ENCODE results near the gene OR2G6. TPM values are rescaled to one million over a fixed set of nuclear protein-coding genes. Genes with fewer than 3 reads are reported as not detected.
"Not testable (repeated sequence)": the region's sequence is repeated elsewhere in the genome, so short reads cannot be mapped to it uniquely, and the experiment has no call there.

Gene OR2G6
- total RNA-seq, 1 donor from 2014 or later: not detected

GRCh38 chr1:248551027-248551426 is 43.2 kb downstream of the OR2G6 start:
- H3K9me3 Mint-ChIP-seq; H3K27me3 Mint-ChIP-seq; H3K4me3 Mint-ChIP-seq; intact Hi-C loops (cut with micrococcal nuclease); H3K36me3 Mint-ChIP-seq (ENCODE audit: low read depth); H3K4me1 Mint-ChIP-seq; DNase-seq; H3K27ac Mint-ChIP-seq: not testable (repeated sequence)

DNA sequence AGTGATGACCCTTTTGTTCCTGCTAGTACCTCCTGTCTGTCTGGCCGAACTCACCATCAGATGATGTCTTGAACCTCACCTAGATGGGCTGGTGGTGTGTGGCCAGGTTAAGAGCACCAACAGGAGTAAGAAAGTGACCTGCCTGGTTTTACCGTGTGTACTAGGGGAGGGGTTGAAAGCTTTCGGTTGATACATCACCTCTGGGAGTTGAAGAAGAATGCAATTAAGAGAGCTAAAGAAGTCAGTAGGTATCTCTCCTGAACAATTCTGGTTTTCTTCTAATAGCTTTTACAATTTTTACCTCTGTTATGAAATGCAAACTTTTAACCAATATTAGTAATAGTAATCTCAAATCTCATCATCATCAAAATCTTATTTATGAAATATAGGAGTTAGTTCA is 54.8 kb downstream of the OR2G6 start, which contains the start of gene OR2T29:
OR2T29 (minus strand) TSS at position 101 of the 400 bp plus-strand sequence. CDS start 3,281 bp downstream, outside the sequence.
- H3K4me3 Mint-ChIP-seq; H3K27ac Mint-ChIP-seq; H3K9me3 Mint-ChIP-seq; DNase-seq; H3K36me3 Mint-ChIP-seq (ENCODE audit: low read depth); H3K4me1 Mint-ChIP-seq; intact Hi-C loops (cut with micrococcal nuclease); H3K27me3 Mint-ChIP-seq: not testable (repeated sequence)

GRCh38 chr1:248565530-248566373 is 57.9 kb downstream of the OR2G6 start:
- not testable (repeated sequence) for H3K27me3 Mint-ChIP-seq; H3K4me1 Mint-ChIP-seq; H3K9me3 Mint-ChIP-seq; H3K36me3 Mint-ChIP-seq (ENCODE audit: low read depth)
- intact Hi-C loops (cut with micrococcal nuclease): loop anchor here (5.0 kb wide), 1 partner anchor 83 kb away; no protein-coding TSS in a partner anchor
- H3K4me3 Mint-ChIP-seq: peak overlapping the region; percentile 88
- DNase-seq: peak; percentile 81
- H3K27ac Mint-ChIP-seq: peak overlapping the region; percentile 94

DNA sequence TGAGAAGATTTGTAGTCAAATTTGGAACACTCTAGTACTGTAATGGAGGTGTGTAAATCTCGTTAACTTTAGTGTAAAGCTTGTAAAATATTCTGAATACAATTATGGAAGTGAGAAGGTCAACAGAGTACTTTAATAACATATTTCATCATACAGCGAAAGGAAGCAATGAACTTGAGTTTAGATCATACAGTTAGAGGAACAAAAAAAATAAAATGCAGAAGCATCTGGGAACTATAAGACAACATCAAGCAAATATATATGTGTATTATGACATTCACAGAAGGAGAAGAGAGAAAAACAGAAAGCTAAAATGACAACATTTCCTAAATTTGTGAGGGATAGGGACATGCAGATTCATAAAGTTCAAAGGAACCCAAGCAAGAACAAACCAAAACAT is 61.2 kb downstream of the OR2G6 start:
- intact Hi-C loops (cut with micrococcal nuclease): loop anchor here (5.0 kb wide), 1 partner anchor 87 kb away; no protein-coding TSS in a partner anchor
- H3K4me3 Mint-ChIP-seq; H3K9me3 Mint-ChIP-seq; H3K4me1 Mint-ChIP-seq; H3K27me3 Mint-ChIP-seq; H3K36me3 Mint-ChIP-seq (ENCODE audit: low read depth); H3K27ac Mint-ChIP-seq; DNase-seq: not testable (repeated sequence)

DNA sequence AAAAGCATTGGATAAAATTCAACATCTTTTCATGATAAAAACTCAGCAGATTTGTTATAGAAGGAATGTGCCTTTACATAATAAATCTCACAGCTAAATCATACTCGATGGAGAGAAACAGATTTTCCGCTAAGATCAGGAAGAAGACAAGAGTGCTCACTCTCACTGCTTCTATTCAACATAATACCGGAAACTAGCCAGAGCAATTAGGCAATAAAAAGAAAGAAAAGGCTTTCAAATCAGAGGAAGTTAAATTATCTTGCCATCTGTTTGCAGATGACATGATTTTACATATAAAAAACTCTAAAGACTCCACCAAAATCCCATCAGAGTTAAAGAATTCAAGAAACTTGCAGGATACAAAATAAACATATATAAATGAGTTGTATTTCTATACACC is 62.9 kb downstream of the OR2G6 start:
- H3K9me3 Mint-ChIP-seq; DNase-seq; H3K36me3 Mint-ChIP-seq (ENCODE audit: low read depth); intact Hi-C loops (cut with micrococcal nuclease); H3K27me3 Mint-ChIP-seq; H3K4me3 Mint-ChIP-seq; H3K4me1 Mint-ChIP-seq; H3K27ac Mint-ChIP-seq: not testable (repeated sequence)

- H3K27me3 Mint-ChIP-seq; H3K4me1 Mint-ChIP-seq; H3K27ac Mint-ChIP-seq; H3K9me3 Mint-ChIP-seq; intact Hi-C loops (cut with micrococcal nuclease); DNase-seq; H3K4me3 Mint-ChIP-seq; H3K36me3 Mint-ChIP-seq (ENCODE audit: low read depth): not testable (repeated sequence)
Observed at GRCh38 chr1:248572049-248572448, 64.2 kb downstream of the OR2G6 start.

GRCh38 chr1:248573856-248574255 is 66.0 kb downstream of the OR2G6 start:
- H3K9me3 Mint-ChIP-seq; H3K36me3 Mint-ChIP-seq (ENCODE audit: low read depth); intact Hi-C loops (cut with micrococcal nuclease); DNase-seq; H3K4me3 Mint-ChIP-seq; H3K27me3 Mint-ChIP-seq; H3K4me1 Mint-ChIP-seq; H3K27ac Mint-ChIP-seq: not testable (repeated sequence)

- H3K36me3 Mint-ChIP-seq (ENCODE audit: low read depth); H3K9me3 Mint-ChIP-seq; intact Hi-C loops (cut with micrococcal nuclease); H3K4me1 Mint-ChIP-seq; H3K27me3 Mint-ChIP-seq; H3K4me3 Mint-ChIP-seq; H3K27ac Mint-ChIP-seq; DNase-seq: not testable (repeated sequence)
Observed at GRCh38 chr1:248574657-248575056, 66.8 kb downstream of the OR2G6 start, which contains the start of gene OR2T34. OR2T34 (minus strand) TSS chr1:248574757; CDS start chr1:248574757, 0 bp downstream.

DNA sequence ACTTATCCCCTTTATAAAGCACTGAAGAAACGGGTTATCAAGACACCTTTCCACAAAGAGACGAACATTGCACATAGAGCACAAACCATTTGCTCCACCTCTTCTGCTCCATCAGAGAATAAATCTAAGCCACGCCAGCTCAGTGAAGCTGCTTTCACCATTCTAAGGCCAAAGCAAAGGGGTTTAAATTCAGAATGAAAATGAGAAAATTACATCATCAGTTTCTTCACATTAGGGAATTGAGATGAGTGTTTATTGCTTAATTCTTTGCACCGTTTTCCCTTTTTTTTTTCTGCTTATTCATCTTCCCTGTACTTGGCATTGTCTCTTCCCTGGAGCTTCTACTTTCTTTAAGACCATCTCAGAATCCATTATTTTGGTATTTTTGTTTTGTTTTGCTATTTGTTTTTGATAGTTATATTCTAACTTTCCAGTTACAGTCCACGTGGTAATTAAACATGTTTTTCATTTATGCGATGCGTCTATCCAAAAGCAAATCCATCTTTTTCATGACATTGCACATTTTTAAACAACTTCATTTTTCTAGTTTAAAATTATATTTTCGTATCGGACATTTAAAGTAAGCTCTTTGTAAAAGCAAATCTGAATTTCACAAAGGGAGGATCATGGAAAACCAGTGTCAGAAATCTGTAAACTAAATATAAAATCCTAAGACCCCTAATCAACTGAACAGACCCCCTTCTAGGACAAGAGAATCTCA is 68.5 kb downstream of the OR2G6 start:
- H3K27ac Mint-ChIP-seq: no peak overlapping the region
- no peak overlapping the region for H3K4me3 Mint-ChIP-seq
- peaks cover 3% of the 10 kb centered on the region for H3K4me1 Mint-ChIP-seq
- no peaks in the 10 kb centered on the region for H3K36me3 Mint-ChIP-seq (ENCODE audit: low read depth)
- intact Hi-C loops (cut with micrococcal nuclease): no loop called here
- DNase-seq: no peak
- H3K9me3 Mint-ChIP-seq: peaks cover 5% of the 10 kb centered on the region
- no peaks in the 10 kb centered on the region for H3K27me3 Mint-ChIP-seq

Other genes with a start within 250 kb of the OR2G6 start
- gene OR2T33, start 230.1 kb upstream of the OR2G6 start, total RNA-seq: not detected in 2 replicates
- not detected in 2 replicates for gene OR2T12, start 204.6 kb upstream of the OR2G6 start, total RNA-seq
- gene OR2M7, start 183.5 kb upstream of the OR2G6 start, total RNA-seq: not detected in 2 replicates
- gene OR14C36, start 159.3 kb upstream of the OR2G6 start, total RNA-seq: not detected in 2 replicates
- gene OR2T4, start 146.4 kb upstream of the OR2G6 start, total RNA-seq: not detected in 2 replicates
- gene OR2T6, start 132.3 kb upstream of the OR2G6 start, total RNA-seq: not detected in 2 replicates
- gene OR2T1, start 105.0 kb upstream of the OR2G6 start, total RNA-seq: not detected in 2 replicates
- gene OR2T2, start 62.4 kb upstream of the OR2G6 start, total RNA-seq: not detected in 2 replicates
- gene OR2T3, start 34.7 kb upstream of the OR2G6 start, total RNA-seq: not detected in 2 replicates
- not detected in 2 replicates for gene OR2T5, start 19.5 kb upstream of the OR2G6 start, total RNA-seq
- gene OR2T29, start 54.7 kb downstream of the OR2G6 start, total RNA-seq: not detected in 2 replicates
- gene OR2T34, start 66.7 kb downstream of the OR2G6 start, total RNA-seq: not detected in 2 replicates
- not detected in 2 replicates for gene OR2T10, start 89.6 kb downstream of the OR2G6 start, total RNA-seq
- gene OR2T11, start 127.0 kb downstream of the OR2G6 start, total RNA-seq: not detected in 2 replicates
- not detected in 2 replicates for gene OR2T35, start 137.2 kb downstream of the OR2G6 start, total RNA-seq
- gene OR2T27, start 147.5 kb downstream of the OR2G6 start, total RNA-seq: not detected in 2 replicates
- not detected in 2 replicates for gene OR14I1, start 194.7 kb downstream of the OR2G6 start, total RNA-seq
- gene LYPD8, start 247.7 kb downstream of the OR2G6 start, total RNA-seq: not detected in 2 replicates

Data from activated CD4-positive, alpha-beta T cell treated with anti-CD3 and anti-CD28 coated beads, Interleukin-2, amount 10 ng/mL, durations not matched to agents 24 days and 14 days (primary cell).